Occipital lobe (tissue), 2 donors: Measurements from ENCODE around the gene CRACR2A. TPM values are rescaled to one million over a fixed set of nuclear protein-coding genes. Genes with fewer than 3 reads are reported as not detected.
A peak's percentile ranks its signal among the peaks of the same experiment; 100 is the strongest.

Experiments used
- DNase-seq: peaks from one replicate; lab custom pipeline; 2025; lab: John Stamatoyannopoulos, UW
- total RNA-seq: library from RNA; depleted of rRNA; stranded (reverse); fragments of >200 nt; gene quantifications from one replicate; pipeline ENCODE4 v1.2.3, GENCODE V29; 2014

CRACR2A gene
- total RNA-seq, 1 donor from 2014 or later: 1.1 TPM

DNA sequence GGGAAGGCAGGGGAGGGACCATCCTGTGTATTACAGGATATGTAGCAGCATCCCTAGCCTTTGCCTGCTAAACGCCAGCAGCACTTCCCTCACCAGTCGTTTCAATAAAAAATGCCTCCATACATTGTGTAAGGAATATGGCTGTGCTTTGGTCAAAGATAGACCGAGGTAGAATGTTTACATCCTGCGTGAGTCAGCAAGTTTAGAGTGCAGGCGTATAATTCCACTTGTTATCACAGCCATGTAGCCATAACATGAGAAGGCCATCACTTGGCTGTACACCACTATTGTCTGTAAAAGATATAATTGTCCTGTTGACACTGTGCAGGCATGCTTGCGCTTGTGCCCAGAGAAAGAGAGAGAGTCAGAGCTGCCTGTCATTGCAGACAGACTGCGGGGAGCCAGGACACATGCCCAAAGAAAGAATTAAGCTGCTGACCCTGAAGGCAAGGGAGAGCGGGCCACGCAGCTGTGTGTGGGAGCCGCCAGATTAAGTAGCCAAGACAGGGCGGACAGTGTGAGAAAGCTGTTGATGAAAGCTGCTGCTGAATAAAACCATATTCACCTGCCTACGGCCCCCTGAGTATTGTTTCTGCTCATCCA is 68.4 kb downstream of the CRACR2A start:
- DNase-seq: no peak

GRCh38 chr12:3683670-3684069 is 69.2 kb downstream of the CRACR2A start:
- no peak for DNase-seq

DNA sequence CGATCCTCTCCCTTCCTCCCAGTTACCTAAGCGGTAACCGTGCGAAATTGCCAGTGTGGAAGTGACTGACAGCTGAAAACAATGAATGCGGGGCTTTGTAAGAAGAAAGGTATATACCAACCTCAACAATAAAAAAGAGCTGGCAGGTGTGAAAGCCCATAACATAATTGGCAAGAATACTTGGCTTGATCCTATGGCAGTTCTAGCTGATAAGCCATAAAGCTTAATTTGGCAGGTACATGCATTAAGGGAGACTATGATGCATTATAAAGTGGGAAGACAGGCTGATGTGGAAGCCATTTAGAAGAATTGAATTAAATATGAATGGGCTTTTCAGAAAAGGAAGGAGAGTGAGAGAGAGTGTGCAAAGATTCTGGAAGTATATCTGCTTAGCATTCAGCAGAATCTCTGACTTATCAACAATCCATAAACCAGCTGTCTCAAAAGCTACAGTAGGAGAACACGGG is 71.3 kb downstream of the CRACR2A start:
- DNase-seq: no peak

DNA sequence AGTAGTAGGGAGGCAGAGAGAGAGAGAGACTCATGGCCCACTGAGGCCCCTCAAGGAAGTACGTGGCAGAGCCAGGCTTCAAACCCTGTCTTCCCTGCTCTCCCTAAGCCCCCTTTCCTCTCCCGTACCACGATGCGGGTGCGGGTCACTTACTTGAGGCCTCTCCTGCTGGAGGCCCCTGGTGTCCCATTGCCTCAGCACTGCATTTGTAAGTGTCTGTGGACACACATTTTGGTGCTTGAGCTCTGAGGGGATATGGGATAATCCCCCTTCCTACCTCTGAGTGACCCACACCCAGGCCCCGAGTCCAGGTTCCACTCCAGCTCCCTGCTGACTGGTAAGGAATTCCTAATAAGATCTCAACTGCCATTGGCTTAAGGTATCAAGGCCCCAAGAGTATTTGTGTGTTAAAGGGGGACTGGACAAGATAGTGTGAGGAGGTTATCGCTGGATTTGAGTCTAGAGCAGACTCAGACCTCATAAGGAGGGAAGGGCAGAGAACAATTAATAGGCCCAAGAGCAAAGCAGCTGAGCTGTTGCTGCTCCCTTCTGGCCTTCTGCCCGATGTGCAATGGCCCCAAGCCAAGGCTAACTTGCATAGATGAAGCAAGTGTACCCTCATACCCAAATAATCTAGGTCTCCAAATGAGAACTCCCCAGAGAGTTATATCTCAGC is 71.9 kb downstream of the CRACR2A start:
- no peak for DNase-seq

DNA sequence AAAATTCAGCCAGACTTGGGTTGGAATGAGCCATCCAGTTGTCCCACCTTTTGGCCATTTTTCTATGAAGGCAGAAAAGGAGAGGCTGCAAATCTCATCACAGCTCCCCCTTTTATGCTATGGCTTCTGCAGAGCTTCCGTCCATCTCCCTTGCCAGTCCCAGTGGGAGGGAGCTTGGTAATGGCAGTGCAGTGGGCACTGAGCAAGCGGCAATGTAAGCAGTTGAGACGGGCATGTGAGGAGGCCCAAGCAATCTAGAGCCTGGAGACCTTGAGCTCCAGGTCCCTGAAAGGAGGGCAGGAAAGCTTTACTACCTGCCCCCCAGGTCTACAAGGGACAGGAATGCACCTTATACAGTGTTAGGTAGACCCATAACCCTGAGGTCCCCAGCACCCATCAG is 73.1 kb downstream of the CRACR2A start:
- no peak for DNase-seq

DNA sequence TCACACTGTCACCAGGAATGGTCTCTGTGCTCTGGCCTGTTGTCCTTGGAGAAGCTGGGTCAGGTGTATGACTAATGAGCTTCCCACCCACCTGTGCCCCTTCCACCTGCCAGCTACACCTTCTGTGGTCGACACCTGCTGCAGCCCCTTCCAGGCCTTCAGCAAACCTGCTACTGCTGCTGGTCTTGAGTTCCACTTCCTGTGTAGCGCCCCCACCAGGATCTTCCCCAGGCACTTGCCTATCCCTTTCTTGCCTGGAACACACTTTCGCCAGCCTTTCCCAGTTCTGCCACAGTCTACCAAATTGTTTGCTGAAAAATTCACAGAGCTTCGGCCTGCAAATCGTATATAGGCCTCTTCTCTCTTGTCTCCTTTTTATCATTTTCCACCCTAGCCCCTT is 75.3 kb downstream of the CRACR2A start:
- no peak for DNase-seq

DNA sequence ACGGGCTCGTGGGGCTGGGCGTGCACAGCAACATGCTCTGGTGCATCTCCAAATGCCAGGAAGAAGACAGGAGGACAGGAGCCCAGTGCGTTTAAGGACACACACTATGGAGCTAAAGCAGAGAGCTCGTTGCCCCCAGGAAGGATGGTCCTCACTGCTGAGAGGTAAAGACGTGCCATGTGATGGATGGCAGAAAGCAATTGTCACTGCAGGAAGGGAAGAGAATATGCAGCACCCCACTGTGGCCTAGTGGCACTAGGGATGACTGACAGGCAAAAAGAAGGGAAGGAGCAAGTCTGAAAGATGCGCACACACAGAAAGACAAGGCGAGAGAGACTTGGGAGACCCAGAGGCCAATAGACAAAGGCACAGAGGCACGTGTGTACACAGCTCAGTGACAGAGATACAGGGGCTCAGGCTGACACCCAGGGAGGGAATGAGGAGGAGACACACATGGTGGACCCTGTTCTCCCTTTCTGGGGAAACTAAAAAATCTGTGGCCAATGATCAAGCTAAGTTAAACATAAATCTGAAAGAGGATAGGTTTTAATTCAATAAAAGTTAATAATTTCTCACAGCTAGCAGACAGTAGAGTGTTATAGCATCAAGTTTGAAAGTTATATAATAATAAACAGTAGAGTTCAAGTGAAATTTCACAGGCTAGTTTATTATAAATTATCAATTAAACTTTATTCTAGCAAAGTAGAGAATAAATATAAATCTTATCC is 78.8 kb downstream of the CRACR2A start:
- no peak for DNase-seq

DNA sequence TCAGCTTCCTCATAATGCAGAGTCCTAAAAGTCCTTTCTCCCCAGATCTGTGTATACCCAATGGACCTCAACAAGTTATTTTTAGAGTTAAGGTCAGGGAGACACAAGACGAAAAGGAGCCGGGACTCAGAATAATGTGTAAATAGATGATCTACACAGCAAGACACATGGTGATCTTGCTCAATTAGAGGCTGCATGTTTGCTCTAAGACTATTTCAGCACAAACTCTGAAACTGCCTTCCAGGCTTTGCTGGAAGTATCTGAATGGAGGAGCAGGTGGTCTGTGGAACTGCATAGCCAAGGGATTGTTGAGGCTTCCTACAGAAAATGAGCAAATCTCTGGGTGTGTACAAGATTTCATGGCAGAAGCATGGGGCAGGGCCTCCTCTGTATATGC is 80.8 kb downstream of the CRACR2A start:
- no peak for DNase-seq

GRCh38 chr12:3671330-3672112 is 81.4 kb downstream of the CRACR2A start:
- DNase-seq: no peak

- no peak for DNase-seq
These were observed 82.8 kb downstream of the CRACR2A start for GRCh38 chr12:3670083-3670620.

DNA sequence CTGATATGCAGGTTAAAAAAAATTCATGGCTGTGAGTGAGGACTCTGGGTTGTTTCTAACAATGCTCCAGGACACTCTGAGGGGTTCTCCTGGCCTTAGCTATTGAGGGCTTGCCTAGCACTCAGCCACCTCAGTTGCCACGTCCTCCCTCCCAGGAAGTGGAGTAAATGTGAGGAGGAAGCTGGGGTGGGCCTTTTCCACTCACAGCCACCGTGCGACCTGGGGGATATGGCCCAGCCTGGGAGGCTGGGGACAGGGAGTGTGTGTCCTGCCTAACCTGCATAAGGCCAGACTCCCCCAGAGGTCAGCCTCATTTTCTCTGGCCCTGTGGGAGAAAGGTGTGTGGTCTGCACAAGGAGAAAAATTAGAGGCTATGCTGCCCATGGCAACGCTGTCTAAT is 83.3 kb downstream of the CRACR2A start:
- DNase-seq: no peak

DNA sequence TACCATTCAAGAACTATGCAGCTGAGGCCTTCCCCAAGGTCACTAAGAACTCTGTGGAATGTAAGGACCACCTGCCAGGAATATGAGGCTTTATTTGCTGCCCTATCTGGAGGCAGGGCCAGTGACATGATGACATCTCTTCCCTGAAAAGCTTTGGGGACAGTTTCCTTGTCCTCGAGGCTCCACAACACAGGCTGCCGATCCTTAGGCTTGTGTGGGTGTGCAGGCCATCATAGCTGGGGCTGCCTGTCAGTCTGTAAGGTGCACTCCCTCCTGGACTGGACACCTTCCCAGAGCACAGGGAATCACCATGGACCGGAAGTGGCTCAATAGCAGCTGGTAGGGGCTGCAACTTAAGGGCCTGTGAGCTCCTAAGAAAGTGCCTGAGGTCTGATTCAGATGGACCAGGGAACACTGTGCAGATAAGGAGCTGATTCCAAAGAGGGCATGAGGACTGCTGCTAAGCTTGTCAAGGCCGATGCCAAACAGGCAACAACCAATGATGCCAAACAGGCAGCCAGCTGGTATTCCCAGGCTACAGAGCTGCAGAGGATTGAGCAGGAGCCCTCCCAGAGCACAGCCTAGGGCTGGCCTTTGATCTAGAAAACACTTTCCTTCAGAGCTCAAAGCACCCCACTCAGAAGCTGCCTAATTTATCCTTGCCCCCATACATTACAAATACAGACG is 84.3 kb downstream of the CRACR2A start:
- DNase-seq: no peak

GRCh38 chr12:3667485-3667884 is 85.4 kb downstream of the CRACR2A start:
- DNase-seq: no peak

DNA sequence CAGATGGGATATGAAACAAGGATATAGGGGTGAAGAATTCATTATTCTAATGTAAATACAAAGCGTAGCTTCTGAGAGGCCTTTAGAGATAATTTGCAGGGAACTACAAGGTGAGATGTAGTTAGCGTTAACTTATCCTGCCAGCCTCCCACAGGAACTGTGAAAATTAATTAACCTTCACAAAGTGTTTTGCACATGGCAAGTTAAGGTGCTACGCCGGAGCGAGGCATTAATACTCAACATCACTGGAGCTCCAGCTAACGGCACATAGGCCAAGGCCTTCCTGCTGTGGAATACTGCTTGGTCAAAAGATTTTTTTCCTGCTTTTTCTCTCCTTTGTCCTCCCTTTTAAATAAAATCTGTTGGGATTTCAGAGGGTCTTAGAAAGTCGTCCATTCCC is 86.5 kb downstream of the CRACR2A start:
- DNase-seq: no peak

DNA sequence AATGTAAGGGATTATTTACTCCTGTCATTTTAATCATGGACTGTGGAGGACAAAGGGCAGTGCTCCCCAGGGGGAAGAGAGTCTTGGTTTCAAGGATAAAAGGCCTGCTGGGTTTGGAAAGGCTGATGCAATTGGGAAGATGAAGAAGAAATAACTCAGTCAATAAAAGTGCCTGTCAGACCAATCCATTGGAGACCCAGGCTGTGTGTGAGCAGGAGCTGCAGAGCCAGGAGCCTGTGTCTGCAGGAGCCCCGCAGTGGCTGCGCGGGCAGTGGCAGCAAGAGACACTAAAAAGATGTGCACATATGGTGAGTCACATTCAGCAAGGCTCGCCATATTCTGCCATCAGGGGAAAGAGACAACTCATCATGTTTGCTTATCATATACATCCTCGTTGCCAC is 90.4 kb downstream of the CRACR2A start:
- no peak for DNase-seq

DNA sequence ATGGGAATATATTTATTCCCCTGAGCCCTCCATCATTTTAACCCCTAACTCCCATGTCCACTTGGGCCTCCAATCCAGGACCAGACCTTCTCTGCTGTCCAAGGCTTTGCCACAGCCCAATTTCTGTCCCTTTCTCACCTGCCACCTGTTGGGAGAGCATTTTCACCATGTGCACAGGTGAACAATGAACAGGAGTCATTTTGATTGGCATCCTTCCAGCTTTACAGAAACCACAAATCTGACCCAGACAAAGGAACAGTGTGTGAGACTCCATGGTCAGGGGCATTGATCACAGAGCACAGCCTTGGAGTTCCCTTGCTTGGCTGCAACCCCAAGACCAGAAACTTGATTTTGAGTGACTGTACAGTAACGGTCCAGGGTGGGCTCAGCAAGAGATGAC is 91.9 kb downstream of the CRACR2A start:
- DNase-seq: no peak

- DNase-seq: no peak
These were observed 94.4 kb downstream of the CRACR2A start for GRCh38 chr12:3658327-3659163.

DNA sequence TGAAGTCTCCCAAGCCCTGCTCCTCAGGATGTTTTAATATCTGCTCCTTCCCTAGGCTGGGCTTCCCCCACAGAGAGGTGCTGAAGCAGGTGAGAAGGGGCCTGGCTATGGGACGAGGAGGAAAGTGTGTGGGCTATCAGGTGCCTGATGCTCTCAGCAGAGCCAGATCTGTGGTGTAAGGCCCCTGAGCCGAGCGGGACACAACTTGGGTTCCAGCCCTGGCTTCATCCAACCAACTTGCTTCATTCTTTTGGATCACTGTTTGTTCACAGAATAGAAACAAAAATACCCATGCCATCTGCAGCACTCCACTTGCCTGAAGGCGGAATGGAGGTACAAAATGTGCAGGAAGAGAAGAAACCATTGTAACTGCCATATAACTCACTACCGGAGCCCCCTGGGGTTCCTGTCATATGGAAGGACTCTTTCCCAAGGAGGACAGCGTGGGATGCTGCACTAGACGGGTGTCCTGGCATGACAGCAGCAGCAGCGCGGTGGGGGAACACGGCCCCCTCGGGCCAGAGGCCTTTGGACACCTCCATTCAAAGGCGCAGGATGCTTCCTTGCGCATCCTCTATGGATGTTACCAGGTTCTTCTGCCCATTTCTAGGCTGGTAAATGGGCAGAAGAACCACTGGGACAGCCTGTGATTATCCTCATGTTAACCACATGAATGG is 95.8 kb downstream of the CRACR2A start:
- DNase-seq: peak; percentile 22

DNA sequence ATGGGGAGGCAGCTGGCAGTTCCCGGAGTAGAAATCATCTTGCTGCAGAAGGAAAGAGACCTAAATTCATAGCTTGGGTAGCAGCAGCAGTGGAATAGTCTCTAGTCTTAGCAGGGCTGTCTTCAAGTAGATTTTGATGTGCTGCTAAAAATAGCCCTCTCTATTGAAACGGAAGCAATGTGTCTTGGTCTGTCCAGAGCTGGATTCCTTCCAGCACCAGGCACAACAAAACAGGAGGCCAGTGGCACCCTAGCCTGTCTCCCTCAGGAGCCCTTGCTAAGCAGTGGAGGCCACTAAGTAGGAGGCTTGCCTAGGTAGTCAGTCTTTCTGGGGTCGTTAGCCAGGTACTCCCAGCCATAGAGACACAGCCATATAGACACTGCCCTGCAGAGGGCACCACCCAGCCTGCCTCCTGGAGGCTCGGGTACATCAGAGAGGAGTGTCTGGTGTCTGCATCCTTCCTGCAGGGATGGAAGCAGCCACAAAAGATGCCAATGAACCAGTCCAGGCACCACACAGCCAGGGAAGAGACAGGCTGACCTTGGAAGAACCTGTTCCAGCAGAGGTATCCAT is 97.5 kb downstream of the CRACR2A start:
- DNase-seq: no peak
